Astrocyte (in vitro differentiated cells and primary cell): ENCODE results near the gene CARD19. TPM values are rescaled to one million over a fixed set of nuclear protein-coding genes. Genes with fewer than 3 reads are reported as not detected.

ENCODE experiments used
- DNase-seq: peaks from one replicate; pipeline ENCODE4 v3.0.0-alpha.2; 2010; ENCODE audit warnings: low read depth
- FAIRE-seq: peaks from 2 replicates; lab custom pipeline; 2011; peaks lifted over from hg19 to GRCh38; lab: Jason Lieb, UNC
- H2AFZ ChIP-seq: 2 replicates; pipeline ENCODE4 v1.6.0; 2012; ENCODE audit warnings: low read depth, low read length, inconsistent platforms
- H3K27ac ChIP-seq: 2 replicates; pipeline ENCODE4 v1.5.1; 2011; ENCODE audit warnings: low read depth, low read length, inconsistent platforms
- H3K27me3 ChIP-seq: 2 replicates; pipeline ENCODE4 v1.6.0; 2011; ENCODE audit warnings: low read length, inconsistent platforms; ENCODE audit not compliant: insufficient read depth
- H3K36me3 ChIP-seq: 2 replicates; pipeline ENCODE4 v1.5.1; 2011; ENCODE audit warnings: low read length, inconsistent platforms; ENCODE audit not compliant: insufficient read depth
- H3K4me1 ChIP-seq: 2 replicates; pipeline ENCODE4 v1.5.1; 2011; ENCODE audit warnings: low read length, inconsistent platforms; ENCODE audit not compliant: insufficient read depth
- H3K4me2 ChIP-seq: 2 replicates; pipeline ENCODE4 v1.6.0; 2012; ENCODE audit warnings: low read length, inconsistent platforms
- H3K4me3 ChIP-seq: 2 replicates; pipeline ENCODE4 v1.5.1; 2011; ENCODE audit warnings: low read depth, mild to moderate bottlenecking, low read length, inconsistent platforms; ENCODE audit not compliant: insufficient read depth
- H3K79me2 ChIP-seq: 2 replicates; pipeline ENCODE4 v1.6.0; 2012; ENCODE audit warnings: mild to moderate bottlenecking, low read length, inconsistent platforms; ENCODE audit not compliant: insufficient read depth
- H3K9ac ChIP-seq: 2 replicates; pipeline ENCODE4 v1.6.0; 2012; ENCODE audit warnings: mild to moderate bottlenecking, low read length, inconsistent platforms
- H3K9me3 ChIP-seq: 2 replicates; pipeline ENCODE4 v1.5.1; 2012; ENCODE audit warnings: low read depth, mild to moderate bottlenecking, low read length, inconsistent platforms; ENCODE audit not compliant: insufficient read depth
- H4K20me1 ChIP-seq: 2 replicates; pipeline ENCODE4 v1.6.0; 2012; ENCODE audit warnings: low read length, inconsistent platforms; ENCODE audit not compliant: insufficient read depth
- H3K27ac Mint-ChIP-seq: one replicate; pipeline ENCODE4 v1.8.0; 2021; ENCODE audit warnings: mild to moderate bottlenecking, mixed read lengths; ENCODE audit not compliant: unreplicated experiment
- H3K27me3 Mint-ChIP-seq: one replicate; pipeline ENCODE4 v1.8.0; 2021; ENCODE audit warnings: low read depth, mixed read lengths; ENCODE audit not compliant: unreplicated experiment
- H3K36me3 Mint-ChIP-seq: one replicate; pipeline ENCODE4 v1.8.0; 2021; ENCODE audit warnings: low read depth, mixed read lengths; ENCODE audit not compliant: unreplicated experiment
- H3K4me1 Mint-ChIP-seq: one replicate; pipeline ENCODE4 v1.8.0; 2021; ENCODE audit warnings: low read depth, mixed read lengths; ENCODE audit not compliant: unreplicated experiment
- H3K4me3 Mint-ChIP-seq: one replicate; pipeline ENCODE4 v1.8.0; 2021; ENCODE audit warnings: mild to moderate bottlenecking, moderate library complexity, mixed read lengths; ENCODE audit not compliant: unreplicated experiment
- H3K9me3 Mint-ChIP-seq: one replicate; pipeline ENCODE4 v1.8.0; 2021; ENCODE audit warnings: mild to moderate bottlenecking, mixed read lengths; ENCODE audit not compliant: unreplicated experiment
- EZH2 ChIP-seq: IDR thresholded peaks from 2 replicates; pipeline ENCODE4 v1.6.1; 2012; ENCODE audit warnings: mild to moderate bottlenecking, low read length, inconsistent platforms; ENCODE audit not compliant: insufficient read depth
- total RNA-seq: library from RNA; stranded (reverse); gene quantifications from 2 replicates; pipeline ENCODE4 v1.2.1, GENCODE V29; 2021
- TF ChIP-seq, protein P1 (sequence below): IDR thresholded peaks from 2 replicates; pipeline ENCODE4 v1.5.1; 2011; ENCODE audit warnings: low read depth, mild to moderate bottlenecking, inconsistent platforms, low read length, moderate library complexity; ENCODE audit not compliant: insufficient read depth

Gene CARD19
- total RNA-seq, 1 donor from 2014 or later, result 36.3 TPM

DNA sequence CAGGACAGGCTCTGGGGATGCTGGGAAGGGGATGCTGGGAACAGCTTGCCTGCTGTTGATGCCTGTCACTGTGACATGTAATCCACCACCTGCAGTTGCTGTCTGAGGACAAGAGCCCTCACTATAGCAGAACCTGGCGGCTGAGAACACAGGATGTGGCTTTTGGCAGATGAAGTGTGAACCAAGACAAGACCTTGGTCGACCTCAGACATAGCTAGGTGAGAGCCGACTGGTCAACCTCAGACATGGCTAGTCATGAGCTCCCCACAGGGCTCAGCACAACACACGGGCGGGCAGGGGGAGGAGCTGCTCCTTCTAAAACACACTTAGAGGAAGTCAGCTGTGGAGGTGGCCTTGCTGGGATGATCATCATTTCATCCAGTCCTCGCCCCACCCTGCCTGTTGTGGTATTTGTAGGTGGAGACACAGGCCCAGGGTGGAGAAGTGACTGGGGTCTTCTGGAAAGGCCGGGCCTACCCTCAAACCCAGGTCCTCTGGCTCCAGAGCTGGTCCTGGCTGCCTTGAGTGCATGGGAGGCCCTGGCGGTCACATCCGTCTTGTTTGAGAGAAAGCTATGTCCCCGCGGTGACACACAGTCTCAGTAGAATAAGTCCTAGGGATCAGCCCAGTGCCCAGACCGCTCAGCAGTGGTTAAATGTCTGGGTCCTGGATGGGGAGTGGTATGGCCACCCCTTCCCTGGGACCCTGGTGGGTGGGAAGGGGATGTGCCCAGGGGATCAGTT lies 31.5 kb upstream of the CARD19 start:
- Histone ChIP-seq H3K36me3 (no peaks in the 10 kb centered on the region), H4K20me1 (no peaks in the 10 kb centered on the region), H3K4me1 (peaks cover 7% of the 10 kb centered on the region), H2AFZ (peak overlapping the region; percentile 5), H3K9me3 (no peaks in the 10 kb centered on the region), H3K4me2 (no peak overlapping the region), H3K27me3 (peaks cover 2% of the 10 kb centered on the region), H3K9ac (no peak overlapping the region), H3K79me2 (no peaks in the 10 kb centered on the region), H3K4me3 (no peak overlapping the region), H3K27ac (no peak overlapping the region)
- Mint-ChIP-seq H3K36me3 (no peaks in the 10 kb centered on the region), H3K4me3 (no peak overlapping the region), H3K27me3 (peaks cover 31% of the 10 kb centered on the region), H3K27ac (no peak overlapping the region), H3K4me1 (no peaks in the 10 kb centered on the region), H3K9me3 (no peaks in the 10 kb centered on the region)
- FAIRE-seq, result no peak
- TF ChIP-seq, protein P1, sequence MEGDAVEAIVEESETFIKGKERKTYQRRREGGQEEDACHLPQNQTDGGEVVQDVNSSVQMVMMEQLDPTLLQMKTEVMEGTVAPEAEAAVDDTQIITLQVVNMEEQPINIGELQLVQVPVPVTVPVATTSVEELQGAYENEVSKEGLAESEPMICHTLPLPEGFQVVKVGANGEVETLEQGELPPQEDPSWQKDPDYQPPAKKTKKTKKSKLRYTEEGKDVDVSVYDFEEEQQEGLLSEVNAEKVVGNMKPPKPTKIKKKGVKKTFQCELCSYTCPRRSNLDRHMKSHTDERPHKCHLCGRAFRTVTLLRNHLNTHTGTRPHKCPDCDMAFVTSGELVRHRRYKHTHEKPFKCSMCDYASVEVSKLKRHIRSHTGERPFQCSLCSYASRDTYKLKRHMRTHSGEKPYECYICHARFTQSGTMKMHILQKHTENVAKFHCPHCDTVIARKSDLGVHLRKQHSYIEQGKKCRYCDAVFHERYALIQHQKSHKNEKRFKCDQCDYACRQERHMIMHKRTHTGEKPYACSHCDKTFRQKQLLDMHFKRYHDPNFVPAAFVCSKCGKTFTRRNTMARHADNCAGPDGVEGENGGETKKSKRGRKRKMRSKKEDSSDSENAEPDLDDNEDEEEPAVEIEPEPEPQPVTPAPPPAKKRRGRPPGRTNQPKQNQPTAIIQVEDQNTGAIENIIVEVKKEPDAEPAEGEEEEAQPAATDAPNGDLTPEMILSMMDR, result no peak
- no peak for TF ChIP-seq EZH2
- DNase-seq, result peak; percentile 39

DNA sequence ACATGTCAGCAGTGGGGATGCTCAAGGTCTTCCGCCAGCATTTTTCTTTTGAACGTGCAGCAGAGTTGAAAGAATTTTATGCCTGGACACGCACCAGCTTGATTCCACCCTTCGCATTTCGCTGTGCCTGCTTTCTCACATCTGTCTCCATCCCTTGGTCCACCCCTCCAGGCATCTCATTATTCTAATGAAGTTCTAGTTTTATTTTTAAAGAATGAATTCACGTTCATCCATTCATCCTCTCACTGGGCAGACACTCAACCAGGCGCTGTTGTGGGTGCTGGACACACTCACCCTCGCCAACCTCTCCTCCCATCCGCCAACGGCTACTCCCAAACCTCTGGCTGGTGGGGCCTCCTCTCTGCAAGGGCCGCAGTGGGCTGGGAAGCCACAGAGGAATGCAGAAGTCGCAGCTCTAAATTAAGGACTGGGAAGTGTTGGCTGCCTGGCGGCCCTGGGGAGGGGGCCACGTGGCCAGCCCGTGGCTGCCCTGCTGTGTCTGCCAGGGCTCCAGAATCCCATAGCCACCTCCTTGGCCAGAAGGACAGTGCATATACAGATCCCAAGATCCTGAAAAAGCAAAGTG lies 30.8 kb upstream of the CARD19 start:
- Mint-ChIP-seq H3K27ac (no peak overlapping the region), H3K27me3 (peaks cover 31% of the 10 kb centered on the region), H3K4me1 (no peaks in the 10 kb centered on the region), H3K4me3 (no peak overlapping the region), H3K9me3 (no peaks in the 10 kb centered on the region), H3K36me3 (no peaks in the 10 kb centered on the region)
- Histone ChIP-seq H4K20me1 (no peaks in the 10 kb centered on the region), H3K4me2 (no peak overlapping the region), H3K4me3 (no peak overlapping the region), H3K9ac (no peak overlapping the region), H3K27ac (no peak overlapping the region), H2AFZ (no peak overlapping the region), H3K36me3 (no peaks in the 10 kb centered on the region), H3K79me2 (no peaks in the 10 kb centered on the region), H3K27me3 (peaks cover 2% of the 10 kb centered on the region), H3K4me1 (peaks cover 7% of the 10 kb centered on the region), H3K9me3 (no peaks in the 10 kb centered on the region)
- FAIRE-seq, result no peak
- no peak for DNase-seq
- no peak for TF ChIP-seq EZH2
- TF ChIP-seq, protein P1, result no peak
